C4-2B (cell line): ENCODE results near the gene ABCG1.

Experiments used
- H3K27ac ChIP-seq: fragments of 450-650 bp; 2 replicates; pipeline ENCODE4 v1.5.1; 2017
- CTCF ChIP-seq: fragments of 450-650 bp; conservative IDR thresholded peaks from 2 replicates; pipeline ENCODE4 v1.5.1; 2017; ENCODE audit warnings: mild to moderate bottlenecking
- ZFX ChIP-seq: fragments of 450-650 bp; IDR thresholded peaks from 2 replicates; pipeline ENCODE4 v1.6.1; 2017

The ABCG1 gene

GRCh38 chr21:42258885-42259407, 40.0 kb downstream of the ABCG1 start:
- no peak overlapping the region for H3K27ac ChIP-seq
- TF ChIP-seq ZFX = no peak
- TF ChIP-seq CTCF = no peak; the same call in 1 of the 2 replicates

GRCh38 chr21:42260121-42260520, 41.2 kb downstream of the ABCG1 start:
- TF ChIP-seq CTCF = no peak
- TF ChIP-seq ZFX = no peak

DNA sequence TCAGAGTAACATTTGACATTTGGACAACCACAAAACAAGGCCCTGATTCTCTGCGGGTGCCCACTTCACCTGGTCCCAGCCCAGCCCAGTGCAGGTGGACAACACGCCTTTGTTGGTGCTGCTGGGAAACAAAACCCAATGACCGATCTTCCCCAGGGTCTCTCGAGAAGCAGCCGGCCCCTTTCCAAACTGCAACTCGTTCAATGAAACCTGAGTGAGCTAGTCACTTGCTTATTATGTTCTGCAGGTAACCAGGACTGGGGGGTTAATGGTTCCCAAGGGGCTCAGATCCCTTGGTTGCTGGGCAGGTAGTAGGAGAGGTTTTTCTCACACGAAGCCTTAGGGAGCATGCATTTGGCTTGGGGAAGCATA, 42.9 kb downstream of the ABCG1 start:
- no peak overlapping the region for H3K27ac ChIP-seq
- TF ChIP-seq CTCF (no peak), ZFX (no peak)

More at GRCh38 chr21:42260121-42260520, 41.2 kb downstream of the ABCG1 start:
- H3K27ac ChIP-seq = no peak overlapping the region

- H3K27ac ChIP-seq = peak overlapping the region; percentile 40
- no peak for TF ChIP-seq ZFX
- TF ChIP-seq CTCF = no peak
These were observed 43.9 kb downstream of the ABCG1 start for GRCh38 chr21:42262831-42263231.

- H3K27ac ChIP-seq = peak overlapping the region; percentile 40
- TF ChIP-seq ZFX = no peak
- no peak for TF ChIP-seq CTCF
These were observed 44.7 kb downstream of the ABCG1 start for GRCh38 chr21:42263591-42264131.

DNA sequence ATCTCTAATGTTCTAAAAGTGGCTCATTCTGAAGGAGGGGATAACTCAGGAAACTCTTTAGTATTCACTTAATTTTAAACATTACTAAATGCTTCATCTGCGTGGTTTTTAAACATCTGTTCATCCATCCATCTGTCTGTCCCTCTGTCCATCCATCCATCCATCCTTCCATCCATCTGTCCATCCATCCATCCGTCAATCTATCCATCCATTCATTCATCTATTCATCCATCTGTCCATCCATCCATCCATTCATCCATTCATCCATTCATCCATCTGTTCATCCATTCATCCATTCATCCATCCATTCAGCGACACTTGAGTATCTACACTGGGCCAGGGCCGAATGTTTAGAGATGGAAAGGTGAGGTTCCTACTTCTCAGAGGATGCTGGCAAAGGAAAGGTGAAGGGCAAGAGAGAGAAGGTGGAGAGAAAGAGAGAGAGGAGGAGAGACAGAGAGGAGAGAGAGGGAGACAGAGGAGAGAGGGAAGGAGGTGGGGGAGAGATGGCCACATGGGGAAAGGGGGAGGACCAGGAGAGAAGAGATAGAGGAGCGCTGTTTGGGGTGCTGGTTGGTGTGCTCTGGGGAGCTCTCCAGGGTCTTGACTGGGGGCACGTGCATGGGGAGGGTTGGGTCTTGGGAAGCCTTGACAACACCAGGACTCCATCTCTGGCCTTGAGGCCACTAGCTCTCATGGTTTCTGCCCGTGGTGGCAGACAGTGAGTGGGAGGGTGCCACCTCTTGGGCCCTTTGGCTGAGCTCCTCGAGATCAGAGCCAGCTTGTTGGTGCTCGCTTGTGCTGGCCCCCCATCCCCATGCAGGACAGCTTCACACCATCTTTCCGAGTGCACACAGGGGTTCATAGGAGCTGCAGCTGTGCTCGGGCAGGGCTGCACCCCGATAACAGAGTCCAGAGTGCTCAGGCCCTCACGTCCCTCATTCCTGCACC, 45.6 kb downstream of the ABCG1 start:
- no peak for TF ChIP-seq ZFX
- no peak for TF ChIP-seq CTCF
- no peak overlapping the region for H3K27ac ChIP-seq

DNA sequence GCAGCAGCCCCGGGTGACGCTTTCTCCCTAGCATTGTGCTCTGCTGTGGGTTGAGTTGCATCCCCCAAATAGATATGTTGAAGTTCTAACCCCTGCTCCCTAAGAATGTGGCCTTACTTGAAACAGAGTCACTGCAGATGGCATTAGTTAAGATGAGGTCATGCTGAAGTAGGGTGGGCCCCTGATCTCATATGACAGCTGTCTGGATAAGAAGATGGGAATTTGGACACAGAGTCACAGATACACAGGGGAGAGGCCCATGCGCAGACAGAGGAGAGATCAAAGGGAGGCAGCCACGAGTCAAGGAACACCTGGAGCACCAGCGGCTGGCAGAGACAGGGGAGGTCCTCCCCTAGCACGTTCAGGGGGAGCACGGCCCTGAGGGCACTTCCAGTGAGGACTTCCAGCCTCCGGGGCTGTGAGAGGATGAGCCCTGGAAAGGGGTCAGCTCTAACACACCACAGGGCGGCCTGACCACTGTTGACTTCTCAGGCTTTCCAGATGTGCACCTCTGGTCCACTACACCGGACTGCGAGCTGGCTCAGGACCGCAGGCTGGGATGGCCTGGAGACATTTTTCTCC, 46.4 kb downstream of the ABCG1 start:
- TF ChIP-seq CTCF (no peak), ZFX (no peak)
- H3K27ac ChIP-seq = no peak overlapping the region
